HepG2 (cell line): ENCODE results near the gene SPNS1. TPM values are rescaled to one million over a fixed set of nuclear protein-coding genes. Genes with fewer than 3 reads are reported as not detected.

Experiments
- AGO2 ChIP-seq: fragments of 200-400 bp; formaldehyde crosslinking; optimal IDR thresholded peaks from 2 replicates; pipeline ENCODE3; 2017; ENCODE audit warnings: mild to moderate bottlenecking, low read depth, low read length, moderate library complexity
- ATF7 ChIP-seq, 2 experiments: fragments of 450-650 bp in 1 of 2; sonication (generic) in 1 of 2; formaldehyde crosslinking in 1 of 2; IDR thresholded peaks; 2 replicates each; pipeline versions ENCODE4 v1.4.0 to v1.6.1; 2016 to 2020; ENCODE audit warnings: antibody characterized with exemption in 1 of 2, mild to moderate bottlenecking in 1 of 2, missing genetic modification reagents in 1 of 2
- BRD4 ChIP-seq: sonication (generic); formaldehyde crosslinking; IDR thresholded peaks from 2 replicates; pipeline ENCODE4 v1.4.0; 2020; ENCODE audit warnings: missing genetic modification reagents
- EP300 ChIP-seq, 3 experiments: sonication (generic) in 1 of 3; formaldehyde crosslinking in 1 of 3; IDR thresholded peaks; 2 replicates each; pipeline versions ENCODE4 v1.5.1 to v1.6.1; 2011 to 2020; ENCODE audit warnings: low read depth in 2 of 3, low read length in 2 of 3, borderline replicate concordance in 1 of 3, improper control_type of control experiment in 1 of 3, mild to moderate bottlenecking in 1 of 3, missing genetic modification reagents in 1 of 3, moderate library complexity in 1 of 3
- FOXJ3 ChIP-seq: sonication (generic); formaldehyde crosslinking; IDR thresholded peaks from 2 replicates; pipeline ENCODE4 v1.4.0; 2020; ENCODE audit warnings: missing genetic modification reagents, mild to moderate bottlenecking, borderline replicate concordance
- PATZ1 ChIP-seq: sonication (generic); formaldehyde crosslinking; IDR thresholded peaks from 2 replicates; pipeline ENCODE4 v1.4.0; 2020; ENCODE audit warnings: missing genetic modification reagents
- PAWR ChIP-seq: sonication (generic); formaldehyde crosslinking; IDR thresholded peaks from 2 replicates; pipeline ENCODE4 v1.4.0; 2020; ENCODE audit warnings: missing genetic modification reagents, mild to moderate bottlenecking, borderline replicate concordance
- RFXANK ChIP-seq: IDR thresholded peaks from 2 replicates; pipeline ENCODE4 v1.6.1; 2016
- SNRNP70 ChIP-seq: fragments of 200-400 bp; formaldehyde crosslinking; IDR thresholded peaks from 2 replicates; pipeline ENCODE4 v1.6.1; 2017; ENCODE audit warnings: mild to moderate bottlenecking, low read depth, low read length, moderate library complexity
- TAF1 ChIP-seq: sonication (generic); formaldehyde crosslinking; IDR thresholded peaks from 2 replicates; pipeline ENCODE4 v1.4.0; 2020; ENCODE audit warnings: missing genetic modification reagents
- ZBTB8A ChIP-seq: sonication (generic); formaldehyde crosslinking; IDR thresholded peaks from 2 replicates; pipeline ENCODE4 v1.4.0; 2020; ENCODE audit warnings: mild to moderate bottlenecking, low read depth, missing genetic modification reagents, borderline replicate concordance
- ZNF136 ChIP-seq: sonication (generic); formaldehyde crosslinking; IDR thresholded peaks from 2 replicates; pipeline ENCODE4 v1.8.1; 2022; ENCODE audit warnings: low read depth, mild to moderate bottlenecking, moderate library complexity, missing genetic modification reagents
- ZNF205 ChIP-seq: IDR thresholded peaks from 2 replicates; pipeline ENCODE4 v1.6.1; 2018; ENCODE audit warnings: missing biosample characterization, missing genetic modification reagents
- ZNF275 ChIP-seq: sonication (generic); formaldehyde crosslinking; IDR thresholded peaks from 2 replicates; pipeline ENCODE4 v1.8.0; 2022; ENCODE audit warnings: missing genetic modification reagents, mild to moderate bottlenecking, inconsistent platforms, borderline replicate concordance
- ZNF292 ChIP-seq: sonication (generic); formaldehyde crosslinking; IDR thresholded peaks from 2 replicates; pipeline ENCODE4 v1.8.1; 2022; ENCODE audit warnings: mild to moderate bottlenecking, low read depth, missing genetic modification reagents, borderline replicate concordance
- ZNF354B ChIP-seq: sonication (generic); formaldehyde crosslinking; IDR thresholded peaks from 2 replicates; pipeline ENCODE4 v1.8.0; 2022; ENCODE audit warnings: mild to moderate bottlenecking, missing genetic modification reagents
- ZNF670 ChIP-seq: sonication (generic); formaldehyde crosslinking; IDR thresholded peaks from 2 replicates; pipeline ENCODE4 v1.8.0; 2022; ENCODE audit warnings: mild to moderate bottlenecking, missing genetic modification reagents, borderline replicate concordance
- polyA plus RNA-seq, 8 experiments: library from polyadenylated mRNA; depleted of rRNA in 3 of 8; stranded (reverse) in 7 of 8; unstranded in 1 of 8; fragments of >200 nt; fragmentation: Illumina TruSeq in 4 of 8; extraction: Trizol in 4 of 8; gene quantifications; 2 replicates each; pipeline versions ENCODE4 v1.2.1 to v1.2.3, GENCODE V29; 2011 to 2016; ENCODE audit warnings: low read depth in 4 of 8, missing spikeins in 1 of 8, mixed read lengths in 1 of 8; ENCODE audit not compliant: insufficient read depth in 1 of 8
- total RNA-seq, 5 experiments: library from RNA; depleted of rRNA; stranded (reverse); fragments of >200 nt; fragmentation: Illumina TruSeq; extraction: Trizol; gene quantifications; 2 replicates each; pipeline ENCODE4 v1.2.3, GENCODE V29; 2016; ENCODE audit warnings: low read depth in 1 of 5
- TF ChIP-seq, protein P1 (sequence below): sonication (generic); formaldehyde crosslinking; IDR thresholded peaks from 2 replicates; pipeline ENCODE4 v1.4.0; 2020; ENCODE audit warnings: missing genetic modification reagents, borderline replicate concordance
- TF ChIP-seq, protein P2 (sequence below): sonication (generic); formaldehyde crosslinking; IDR thresholded peaks from 2 replicates; pipeline ENCODE4 v1.8.1; 2023; ENCODE audit warnings: mild to moderate bottlenecking, inconsistent platforms, moderate library complexity, missing genetic modification reagents, borderline replicate concordance

The SPNS1 gene
- total and polyA plus RNA-seq, 2 of the 13 experiments (the other 11 are each of a cell fraction or from before 2014, with no cell fraction given), result 25.6 to 38.8 TPM

DNA sequence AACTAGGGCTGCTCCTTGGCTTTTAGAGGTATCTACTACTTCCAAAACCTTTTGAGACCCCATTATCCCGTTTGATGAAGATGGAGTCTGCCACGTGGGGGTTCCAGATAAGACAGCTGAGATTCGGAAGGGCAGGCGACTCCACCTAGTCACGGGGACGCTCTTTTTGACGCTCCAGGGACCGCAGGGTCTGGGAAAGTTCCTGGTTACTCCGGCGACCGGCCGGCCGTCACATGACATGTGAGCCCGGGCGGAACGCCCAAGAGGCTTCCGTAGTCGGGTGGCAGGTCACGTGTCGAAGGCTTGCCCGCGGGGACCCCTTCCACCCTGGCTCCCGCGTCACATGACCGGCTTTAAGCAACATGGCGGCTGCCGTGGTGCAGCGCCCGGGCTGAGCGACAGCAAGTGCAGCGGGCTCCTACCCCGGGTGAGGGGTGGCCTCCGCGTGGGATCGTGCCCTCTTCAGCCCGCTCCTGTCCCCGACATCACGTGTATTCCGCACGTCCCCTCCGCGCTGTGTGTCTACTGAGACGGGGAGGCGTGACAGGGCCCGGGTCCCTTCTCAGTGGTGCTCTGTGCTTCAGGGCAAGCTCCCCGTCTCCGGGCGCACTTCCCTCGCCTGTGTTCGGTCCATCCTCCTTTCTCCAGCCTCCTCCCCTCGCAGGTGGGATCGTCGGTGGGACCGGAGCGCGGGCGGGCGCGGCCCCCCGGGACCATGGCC, at the start of gene SPNS1 (continued):
- TF ChIP-seq, protein P1, sequence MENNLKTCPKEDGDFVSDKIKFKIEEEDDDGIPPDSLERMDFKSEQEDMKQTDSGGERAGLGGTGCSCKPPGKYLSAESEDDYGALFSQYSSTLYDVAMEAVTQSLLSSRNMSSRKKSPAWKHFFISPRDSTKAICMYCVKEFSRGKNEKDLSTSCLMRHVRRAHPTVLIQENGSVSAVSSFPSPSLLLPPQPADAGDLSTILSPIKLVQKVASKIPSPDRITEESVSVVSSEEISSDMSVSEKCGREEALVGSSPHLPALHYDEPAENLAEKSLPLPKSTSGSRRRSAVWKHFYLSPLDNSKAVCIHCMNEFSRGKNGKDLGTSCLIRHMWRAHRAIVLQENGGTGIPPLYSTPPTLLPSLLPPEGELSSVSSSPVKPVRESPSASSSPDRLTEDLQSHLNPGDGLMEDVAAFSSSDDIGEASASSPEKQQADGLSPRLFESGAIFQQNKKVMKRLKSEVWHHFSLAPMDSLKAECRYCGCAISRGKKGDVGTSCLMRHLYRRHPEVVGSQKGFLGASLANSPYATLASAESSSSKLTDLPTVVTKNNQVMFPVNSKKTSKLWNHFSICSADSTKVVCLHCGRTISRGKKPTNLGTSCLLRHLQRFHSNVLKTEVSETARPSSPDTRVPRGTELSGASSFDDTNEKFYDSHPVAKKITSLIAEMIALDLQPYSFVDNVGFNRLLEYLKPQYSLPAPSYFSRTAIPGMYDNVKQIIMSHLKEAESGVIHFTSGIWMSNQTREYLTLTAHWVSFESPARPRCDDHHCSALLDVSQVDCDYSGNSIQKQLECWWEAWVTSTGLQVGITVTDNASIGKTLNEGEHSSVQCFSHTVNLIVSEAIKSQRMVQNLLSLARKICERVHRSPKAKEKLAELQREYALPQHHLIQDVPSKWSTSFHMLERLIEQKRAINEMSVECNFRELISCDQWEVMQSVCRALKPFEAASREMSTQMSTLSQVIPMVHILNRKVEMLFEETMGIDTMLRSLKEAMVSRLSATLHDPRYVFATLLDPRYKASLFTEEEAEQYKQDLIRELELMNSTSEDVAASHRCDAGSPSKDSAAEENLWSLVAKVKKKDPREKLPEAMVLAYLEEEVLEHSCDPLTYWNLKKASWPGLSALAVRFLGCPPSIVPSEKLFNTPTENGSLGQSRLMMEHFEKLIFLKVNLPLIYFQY, result peak; percentile 56; the same call in 1 of the 2 replicates
- TF ChIP-seq ZNF205 (peak; percentile 89), SNRNP70 (no peak), PAWR (0 out of 2 replicates have a peak, but pooled peaks have one; percentile 58), ZBTB8A (CRISPR knock-in tag) (peak; percentile 57; the same call in 1 of the 2 replicates), FOXJ3 (CRISPR knock-in tag) (peak; percentile 68; the same call in 1 of the 2 replicates), ZNF275 (peak; percentile 98; the same call in 1 of the 2 replicates), AGO2 (peak; percentile 85), ZNF354B (CRISPR knock-in tag) (no peak), BRD4 (CRISPR knock-in tag) (peak; percentile 92), RFXANK (CRISPR knock-in tag) (no peak; the same call in 1 of the 2 replicates), ZNF136 (peak; percentile 97; the same call in 1 of the 2 replicates), PATZ1 (peak; percentile 72), TAF1 (CRISPR knock-in tag) (peak; percentile 98), ATF7 (IDR thresholded peaks at IDR 0.05) (no peak), ATF7 (CRISPR knock-in tag; IDR thresholded peaks at IDR 0.05) (peak; percentile 70; the same call in 1 of the 2 replicates), ZNF670 (CRISPR knock-in tag) (peak; percentile 93), EP300 (IDR thresholded peaks at IDR 0.05; ENCODE audit: low read depth in 2 of 2, low read length in 2 of 2) (peak in 1 of 2 experiments; percentile 42; a peak in 1 of 4 replicates), EP300 (CRISPR knock-in tag; IDR thresholded peaks at IDR 0.05; ENCODE audit: borderline replicate concordance) (no peak; the same call in 1 of the 2 replicates), ZNF292 (CRISPR knock-in tag) (no peak)
- TF ChIP-seq, protein P2, sequence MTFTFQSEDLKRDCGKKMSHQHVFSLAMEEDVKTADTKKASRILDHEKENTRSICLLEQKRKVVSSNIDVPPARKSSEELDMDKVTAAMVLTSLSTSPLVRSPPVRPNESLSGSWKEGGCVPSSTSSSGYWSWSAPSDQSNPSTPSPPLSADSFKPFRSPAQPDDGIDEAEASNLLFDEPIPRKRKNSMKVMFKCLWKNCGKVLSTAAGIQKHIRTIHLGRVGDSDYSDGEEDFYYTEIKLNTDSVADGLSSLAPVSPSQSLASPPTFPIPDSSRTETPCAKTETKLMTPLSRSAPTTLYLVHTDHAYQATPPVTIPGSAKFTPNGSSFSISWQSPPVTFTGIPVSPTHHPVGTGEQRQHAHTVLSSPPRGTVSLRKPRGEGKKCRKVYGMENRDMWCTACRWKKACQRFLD (CRISPR knock-in tag), result peak; percentile 93
